Mucosa of gallbladder (tissue), 1 donor: Measurements from ENCODE around the gene PCDHGA9. TPM values are rescaled to one million over a fixed set of nuclear protein-coding genes. Genes with fewer than 3 reads are reported as not detected.
"Not testable (repeated sequence)": the region's sequence is repeated elsewhere in the genome, so short reads cannot be mapped to it uniquely, and the experiment has no call there.

Experiments used
- DNase-seq: peaks from one replicate; pipeline ENCODE4 v3.0.0-alpha.2; 2020; ENCODE audit warnings: low spot score
- total RNA-seq: library from RNA; stranded (reverse); gene quantifications from one replicate; pipeline ENCODE4 v1.2.1, GENCODE V29; 2021
- donor health status: DM: no; HTN: no; CAD: no.

PCDHGA9 gene
- total RNA-seq, 1 donor from 2014 or later, result 7.5 TPM

GRCh38 chr5:141414548-141415274, 12.1 kb downstream of the PCDHGA9 start:
- not testable (repeated sequence) for DNase-seq

DNA sequence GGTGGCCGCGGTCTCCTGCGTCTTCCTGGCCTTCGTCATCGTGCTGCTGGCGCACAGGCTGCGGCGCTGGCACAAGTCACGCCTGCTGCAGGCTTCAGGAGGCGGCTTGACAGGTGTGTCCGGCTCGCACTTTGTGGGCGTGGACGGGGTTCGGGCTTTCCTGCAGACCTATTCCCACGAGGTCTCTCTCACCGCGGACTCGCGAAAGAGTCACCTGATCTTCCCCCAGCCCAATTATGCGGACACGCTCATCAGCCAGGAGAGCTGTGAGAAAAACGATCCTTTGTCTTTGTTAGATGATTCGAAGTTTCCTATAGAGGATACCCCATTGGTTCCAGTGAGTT, 12.7 kb downstream of the PCDHGA9 start:
- not testable (repeated sequence) for DNase-seq

DNA sequence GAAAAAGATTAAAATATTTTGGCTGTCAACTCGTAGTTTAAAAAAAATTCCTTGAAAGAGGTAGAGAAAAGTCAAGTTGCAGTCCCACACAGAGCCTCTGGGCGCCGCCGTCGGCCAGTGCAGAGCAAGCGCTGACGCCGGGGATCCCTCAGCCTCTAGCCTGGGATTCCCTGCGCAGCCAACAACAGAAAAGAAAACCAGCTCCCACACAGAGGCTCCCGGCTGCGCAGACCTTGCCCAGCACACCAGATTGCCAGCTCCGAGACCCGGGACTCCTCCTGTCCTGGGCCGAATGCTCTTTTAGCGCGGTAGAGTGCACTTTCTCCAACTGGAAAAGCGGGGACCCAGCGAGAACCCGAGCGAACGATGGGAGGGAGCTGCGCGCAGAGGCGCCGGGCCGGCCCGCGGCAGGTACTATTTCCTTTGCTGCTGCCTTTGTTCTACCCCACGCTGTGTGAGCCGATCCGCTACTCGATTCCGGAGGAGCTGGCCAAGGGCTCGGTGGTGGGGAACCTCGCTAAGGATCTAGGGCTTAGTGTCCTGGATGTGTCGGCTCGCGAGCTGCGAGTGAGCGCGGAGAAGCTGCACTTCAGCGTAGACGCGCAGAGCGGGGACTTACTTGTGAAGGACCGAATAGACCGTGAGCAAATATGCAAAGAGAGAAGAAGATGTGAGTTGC, 15.1 kb downstream of the PCDHGA9 start, which contains the start of gene PCDHGB7:
Gene PCDHGB7 (plus strand): TSS at position 184 of the 679 bp plus-strand sequence. CDS start 183 bp downstream, at position 367.
- DNase-seq, result peak; percentile 62

GRCh38 chr5:141419074-141419880, 16.7 kb downstream of the PCDHGA9 start:
- no peak for DNase-seq

- no peak for DNase-seq
Measured at GRCh38 chr5:141420855-141421488, 18.4 kb downstream of the PCDHGA9 start, which contains the start of gene PCDHGA11. Gene PCDHGA11, plus strand, starts transcription at chr5:141421051. Its CDS starts 177 bp downstream, at chr5:141421228.

GRCh38 chr5:141421489-141421855, 18.9 kb downstream of the PCDHGA9 start:
- no peak for DNase-seq

DNA sequence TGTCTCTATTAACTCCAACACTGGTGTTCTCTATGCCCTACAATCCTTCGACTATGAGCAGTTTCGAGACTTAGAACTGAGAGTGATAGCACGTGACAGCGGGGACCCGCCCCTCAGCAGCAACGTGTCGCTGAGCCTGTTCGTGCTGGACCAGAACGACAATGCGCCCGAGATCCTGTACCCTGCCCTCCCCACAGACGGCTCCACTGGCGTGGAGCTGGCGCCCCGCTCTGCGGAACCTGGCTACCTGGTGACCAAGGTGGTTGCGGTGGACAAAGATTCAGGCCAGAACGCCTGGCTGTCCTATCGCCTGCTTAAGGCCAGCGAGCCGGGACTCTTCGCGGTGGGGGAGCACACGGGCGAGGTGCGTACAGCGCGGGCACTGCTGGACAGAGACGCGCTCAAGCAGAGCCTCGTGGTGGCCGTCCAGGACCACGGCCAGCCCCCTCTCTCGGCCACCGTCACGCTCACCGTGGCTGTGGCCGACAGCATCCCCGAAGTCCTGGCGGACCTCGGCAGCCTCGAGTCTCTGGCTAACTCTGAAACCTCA, 20.2 kb downstream of the PCDHGA9 start:
- DNase-seq, result no peak

DNA sequence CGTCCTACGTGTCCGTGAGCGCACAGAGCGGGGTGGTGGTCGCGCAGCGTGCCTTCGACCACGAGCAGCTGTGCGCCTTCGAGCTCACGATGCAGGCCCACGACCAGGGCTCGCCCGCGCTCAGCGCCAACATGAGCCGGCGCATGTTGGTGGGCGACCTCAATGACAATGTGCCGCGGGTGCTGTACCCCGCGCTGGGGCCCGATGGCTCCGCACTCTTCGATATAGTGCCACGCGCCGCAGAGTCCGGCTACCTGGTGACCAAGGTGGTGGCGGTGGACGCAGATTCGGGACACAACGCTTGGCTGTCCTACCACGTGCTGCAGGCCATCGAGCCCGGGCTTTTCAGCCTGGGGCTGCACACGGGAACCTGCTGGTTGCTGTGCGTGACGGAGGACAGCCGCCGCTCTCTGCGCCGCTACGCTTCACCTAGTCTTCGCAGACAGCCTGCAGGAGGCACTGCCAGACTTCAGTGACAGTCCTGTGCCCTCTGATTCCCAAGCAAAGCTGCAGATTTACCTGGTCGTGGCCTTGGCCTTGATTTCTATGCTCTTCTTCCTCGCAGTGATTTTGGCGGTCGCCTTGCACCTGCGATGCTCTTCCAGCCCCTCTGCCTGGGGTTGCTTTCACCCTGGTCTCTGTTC, 25.3 kb downstream of the PCDHGA9 start:
- DNase-seq, result no peak

DNA sequence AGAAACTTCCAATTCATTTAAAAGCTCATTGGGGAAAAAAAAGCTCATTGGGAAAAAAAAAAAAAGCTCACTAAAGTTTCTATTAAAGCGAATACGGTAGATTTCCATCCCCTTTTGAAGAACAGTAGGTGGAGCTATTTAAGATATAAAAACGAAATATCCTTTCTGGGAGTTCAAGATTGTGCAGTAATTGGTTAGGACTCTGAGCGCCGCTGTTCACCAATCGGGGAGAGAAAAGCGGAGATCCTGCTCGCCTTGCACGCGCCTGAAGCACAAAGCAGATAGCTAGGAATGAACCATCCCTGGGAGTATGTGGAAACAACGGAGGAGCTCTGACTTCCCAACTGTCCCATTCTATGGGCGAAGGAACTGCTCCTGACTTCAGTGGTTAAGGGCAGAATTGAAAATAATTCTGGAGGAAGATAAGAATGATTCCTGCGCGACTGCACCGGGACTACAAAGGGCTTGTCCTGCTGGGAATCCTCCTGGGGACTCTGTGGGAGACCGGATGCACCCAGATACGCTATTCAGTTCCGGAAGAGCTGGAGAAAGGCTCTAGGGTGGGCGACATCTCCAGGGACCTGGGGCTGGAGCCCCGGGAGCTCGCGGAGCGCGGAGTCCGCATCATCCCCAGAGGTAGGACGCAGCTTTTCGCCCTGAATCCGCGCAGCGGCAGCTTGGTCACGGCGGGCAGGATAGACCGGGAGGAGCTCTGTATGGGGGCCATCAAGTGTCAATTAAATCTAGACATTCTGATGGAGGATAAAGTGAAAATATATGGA, 27.9 kb downstream of the PCDHGA9 start, which contains the start of gene PCDHGA12:
Gene PCDHGA12 (plus strand): TSS at position 176 of the 782 bp plus-strand sequence. CDS start 253 bp downstream, at position 429.
- peak; percentile 57 for DNase-seq

DNA sequence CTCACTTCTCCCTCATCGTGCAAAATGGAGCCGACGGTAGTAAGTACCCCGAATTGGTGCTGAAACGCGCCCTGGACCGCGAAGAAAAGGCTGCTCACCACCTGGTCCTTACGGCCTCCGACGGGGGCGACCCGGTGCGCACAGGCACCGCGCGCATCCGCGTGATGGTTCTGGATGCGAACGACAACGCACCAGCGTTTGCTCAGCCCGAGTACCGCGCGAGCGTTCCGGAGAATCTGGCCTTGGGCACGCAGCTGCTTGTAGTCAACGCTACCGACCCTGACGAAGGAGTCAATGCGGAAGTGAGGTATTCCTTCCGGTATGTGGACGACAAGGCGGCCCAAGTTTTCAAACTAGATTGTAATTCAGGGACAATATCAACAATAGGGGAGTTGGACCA, 28.7 kb downstream of the PCDHGA9 start:
- DNase-seq, result no peak

DNA sequence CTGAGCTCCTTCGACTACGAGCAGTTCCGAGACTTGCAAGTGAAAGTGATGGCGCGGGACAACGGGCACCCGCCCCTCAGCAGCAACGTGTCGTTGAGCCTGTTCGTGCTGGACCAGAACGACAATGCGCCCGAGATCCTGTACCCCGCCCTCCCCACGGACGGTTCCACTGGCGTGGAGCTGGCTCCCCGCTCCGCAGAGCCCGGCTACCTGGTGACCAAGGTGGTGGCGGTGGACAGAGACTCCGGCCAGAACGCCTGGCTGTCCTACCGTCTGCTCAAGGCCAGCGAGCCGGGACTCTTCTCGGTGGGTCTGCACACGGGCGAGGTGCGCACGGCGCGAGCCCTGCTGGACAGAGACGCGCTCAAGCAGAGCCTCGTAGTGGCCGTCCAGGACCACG, 29.7 kb downstream of the PCDHGA9 start:
- DNase-seq, result not testable (repeated sequence)

GRCh38 chr5:141432726-141433125, 30.1 kb downstream of the PCDHGA9 start:
- not testable (repeated sequence) for DNase-seq

GRCh38 chr5:141434006-141434405, 31.4 kb downstream of the PCDHGA9 start:
- no peak for DNase-seq

GRCh38 chr5:141437221-141437620, 34.6 kb downstream of the PCDHGA9 start:
- DNase-seq, result no peak

- DNase-seq, result no peak
Measured at GRCh38 chr5:141439411-141440141, 37.0 kb downstream of the PCDHGA9 start.

- no peak for DNase-seq
Measured at GRCh38 chr5:141440341-141440740, 37.8 kb downstream of the PCDHGA9 start.

DNA sequence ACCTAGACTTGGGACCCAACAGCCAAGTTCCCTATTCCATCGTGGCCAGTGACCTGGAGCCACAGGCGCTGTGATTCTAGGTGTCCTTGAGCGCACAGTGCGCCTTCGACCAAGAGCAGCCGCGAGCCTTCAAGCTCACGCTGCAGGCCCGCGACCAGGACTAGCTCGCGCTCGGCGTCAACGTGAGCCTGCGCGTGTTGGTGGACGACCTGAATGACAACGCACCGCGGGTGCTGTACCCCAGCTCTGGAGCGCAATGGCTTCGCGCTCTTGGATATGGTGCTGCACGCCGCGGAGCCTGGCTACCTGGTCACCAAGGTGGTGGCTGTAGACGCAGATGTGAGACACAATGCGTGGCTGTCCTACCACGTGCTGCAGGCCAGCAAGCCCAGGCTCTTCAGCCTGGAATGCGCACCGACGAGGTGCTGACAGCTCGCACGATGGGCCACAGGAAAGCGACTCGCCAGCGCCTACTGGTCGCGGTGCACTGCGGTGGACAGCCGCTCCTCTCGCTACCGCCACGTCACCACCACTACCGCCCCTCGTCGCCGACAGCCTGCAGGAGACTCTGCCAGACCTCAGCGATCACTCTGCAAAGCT, 39.1 kb downstream of the PCDHGA9 start:
- DNase-seq, result no peak
